ENCODE data around the gene NR3C2.

NR3C2 gene

GRCh38 chr4:148081745-148082144, 360.5 kb downstream of the NR3C2 start:
- Histone ChIP-seq H3K27me3 (ENCODE audit: control insufficient read depth, insufficient read depth, low read length) (no peaks in the 10 kb centered on the region), H3K9ac (ENCODE audit: low read length) (no peak overlapping the region), H3K4me3 (ENCODE audit: low read length) (no peak overlapping the region), H3K9me3 (ENCODE audit: control insufficient read depth, low read length) (no peaks in the 10 kb centered on the region), H3K36me3 (ENCODE audit: control insufficient read depth, insufficient read depth, low read length) (no peaks in the 10 kb centered on the region), H3K4me1 (ENCODE audit: control insufficient read depth, insufficient read depth, low read length) (peaks cover 8% of the 10 kb centered on the region)

DNA sequence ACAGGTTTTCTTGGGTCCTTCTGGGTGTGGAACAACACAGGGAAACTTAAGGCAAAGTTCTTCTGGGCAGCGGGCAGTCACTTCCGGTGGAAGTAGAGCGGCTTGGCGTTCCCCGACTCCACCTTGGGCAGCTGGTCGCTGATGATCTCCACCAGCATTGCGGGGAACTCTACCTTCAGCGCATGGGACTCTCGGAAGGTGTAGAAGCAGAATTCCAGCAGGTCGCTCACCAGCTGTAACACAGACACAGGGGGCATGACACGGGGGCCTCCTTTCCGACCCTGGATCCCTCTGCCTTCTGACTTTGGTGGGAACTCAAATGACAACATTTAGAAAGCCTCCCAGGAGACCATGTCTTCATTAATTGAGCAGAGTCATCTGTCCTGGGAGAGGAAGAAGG, 360.9 kb downstream of the NR3C2 start:
- H3K36me3 ChIP-seq (ENCODE audit: control insufficient read depth, insufficient read depth, low read length) = no peaks in the 10 kb centered on the region
- H3K27me3 ChIP-seq (ENCODE audit: control insufficient read depth, insufficient read depth, low read length) = no peaks in the 10 kb centered on the region
- no peak overlapping the region for H3K9ac ChIP-seq (ENCODE audit: low read length)

DNA sequence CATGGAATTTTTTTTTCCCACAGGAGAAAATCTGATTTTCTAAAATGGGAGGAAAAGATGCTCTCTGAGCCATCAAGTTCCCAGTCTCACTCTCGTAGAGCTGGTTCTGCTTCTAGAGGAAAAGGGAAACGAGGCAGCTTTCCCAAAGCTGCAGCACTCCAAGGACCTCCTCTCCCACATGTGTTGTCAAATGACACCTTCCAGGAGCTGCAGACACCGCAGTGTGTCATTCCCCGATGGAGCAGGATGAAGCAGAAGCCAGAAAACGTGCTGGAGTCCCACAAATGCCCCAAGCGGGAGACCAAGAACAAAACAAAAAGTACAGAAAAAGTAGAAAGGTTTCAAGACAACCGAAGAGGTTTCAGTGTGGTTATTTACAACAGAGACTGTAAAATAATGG, 362.3 kb downstream of the NR3C2 start:
- Histone ChIP-seq H3K27me3 (ENCODE audit: control insufficient read depth, insufficient read depth, low read length) (no peaks in the 10 kb centered on the region), H3K36me3 (ENCODE audit: control insufficient read depth, insufficient read depth, low read length) (no peaks in the 10 kb centered on the region)

More for the DNA sequence above, 360.9 kb downstream of the NR3C2 start:
- H3K4me3 ChIP-seq (ENCODE audit: low read length) = no peak overlapping the region
- no peaks in the 10 kb centered on the region for H3K9me3 ChIP-seq (ENCODE audit: control insufficient read depth, low read length)
- H3K4me1 ChIP-seq (ENCODE audit: control insufficient read depth, insufficient read depth, low read length) = peaks cover 8% of the 10 kb centered on the region

GRCh38 chr4:148078061-148078460, 364.2 kb downstream of the NR3C2 start:
- H3K4me3 ChIP-seq (ENCODE audit: low read length) = no peak overlapping the region
- H3K36me3 ChIP-seq (ENCODE audit: control insufficient read depth, insufficient read depth, low read length) = no peaks in the 10 kb centered on the region
- H3K9ac ChIP-seq (ENCODE audit: low read length) = no peak overlapping the region
- peaks cover 8% of the 10 kb centered on the region for H3K4me1 ChIP-seq (ENCODE audit: control insufficient read depth, insufficient read depth, low read length)
- no peaks in the 10 kb centered on the region for H3K9me3 ChIP-seq (ENCODE audit: control insufficient read depth, low read length)
- H3K27me3 ChIP-seq (ENCODE audit: control insufficient read depth, insufficient read depth, low read length) = no peaks in the 10 kb centered on the region

More for the DNA sequence above, 362.3 kb downstream of the NR3C2 start:
- no peaks in the 10 kb centered on the region for H3K9me3 ChIP-seq (ENCODE audit: control insufficient read depth, low read length)
- peaks cover 8% of the 10 kb centered on the region for H3K4me1 ChIP-seq (ENCODE audit: control insufficient read depth, insufficient read depth, low read length)
- H3K9ac ChIP-seq (ENCODE audit: low read length) = no peak overlapping the region
- H3K4me3 ChIP-seq (ENCODE audit: low read length) = no peak overlapping the region

GRCh38 chr4:148077581-148077980, 364.6 kb downstream of the NR3C2 start:
- Histone ChIP-seq H3K36me3 (ENCODE audit: control insufficient read depth, insufficient read depth, low read length) (no peaks in the 10 kb centered on the region), H3K9me3 (ENCODE audit: control insufficient read depth, low read length) (no peaks in the 10 kb centered on the region)

DNA sequence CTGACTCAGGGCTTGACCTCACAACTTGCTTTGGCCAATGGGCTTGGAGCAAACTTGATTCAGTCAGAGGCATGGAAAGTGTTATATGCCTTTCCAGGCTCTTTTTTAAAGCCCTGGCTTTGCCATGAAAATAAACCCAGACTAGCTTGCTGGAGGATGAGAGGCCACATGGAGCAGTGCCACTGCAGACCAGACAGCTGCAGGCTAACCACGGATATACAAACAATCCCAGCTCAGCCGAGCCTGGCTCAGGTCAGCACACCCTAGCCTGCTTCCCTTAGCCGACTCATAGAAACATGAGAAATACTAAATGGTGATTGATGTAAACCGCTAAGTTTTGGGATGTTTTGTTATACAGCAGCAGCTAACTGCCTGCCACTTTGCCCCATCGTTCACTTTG, 365.2 kb downstream of the NR3C2 start:
- Histone ChIP-seq H3K9ac (ENCODE audit: low read length) (no peak overlapping the region), H3K36me3 (ENCODE audit: control insufficient read depth, insufficient read depth, low read length) (no peaks in the 10 kb centered on the region), H3K4me1 (ENCODE audit: control insufficient read depth, insufficient read depth, low read length) (peaks cover under 1% of the 10 kb centered on the region), H3K27me3 (ENCODE audit: control insufficient read depth, insufficient read depth, low read length) (no peaks in the 10 kb centered on the region), H3K9me3 (ENCODE audit: control insufficient read depth, low read length) (no peaks in the 10 kb centered on the region), H3K4me3 (ENCODE audit: low read length) (no peak overlapping the region)

More at GRCh38 chr4:148077581-148077980, 364.6 kb downstream of the NR3C2 start:
- H3K4me1 ChIP-seq (ENCODE audit: control insufficient read depth, insufficient read depth, low read length) = peaks cover 7% of the 10 kb centered on the region
- no peak overlapping the region for H3K9ac ChIP-seq (ENCODE audit: low read length)
- H3K27me3 ChIP-seq (ENCODE audit: control insufficient read depth, insufficient read depth, low read length) = no peaks in the 10 kb centered on the region
- H3K4me3 ChIP-seq (ENCODE audit: low read length) = no peak overlapping the region

DNA sequence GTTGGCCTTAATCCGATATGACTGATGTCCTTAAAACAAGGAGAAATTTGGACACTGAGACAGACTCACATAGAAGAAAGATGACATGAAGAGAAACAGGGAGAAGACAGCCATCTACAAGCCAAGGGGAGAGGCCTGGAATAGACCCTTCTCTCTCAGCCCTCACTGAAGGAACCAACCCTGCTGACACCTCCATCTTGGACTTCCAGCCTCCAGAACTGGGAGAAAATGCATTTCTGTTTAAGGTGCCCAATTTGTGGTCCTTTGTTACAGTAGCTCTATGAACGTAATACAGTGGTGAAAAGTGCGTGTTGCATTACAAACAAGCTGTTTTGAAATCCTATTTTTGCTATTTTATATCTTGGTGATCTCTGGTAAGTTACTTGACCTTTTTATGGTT, 366.8 kb downstream of the NR3C2 start:
- no peaks in the 10 kb centered on the region for H3K27me3 ChIP-seq (ENCODE audit: control insufficient read depth, insufficient read depth, low read length)
- no peaks in the 10 kb centered on the region for H3K9me3 ChIP-seq (ENCODE audit: control insufficient read depth, low read length)
- H3K4me3 ChIP-seq (ENCODE audit: low read length) = no peak overlapping the region
- H3K36me3 ChIP-seq (ENCODE audit: control insufficient read depth, insufficient read depth, low read length) = no peaks in the 10 kb centered on the region
- no peak overlapping the region for H3K9ac ChIP-seq (ENCODE audit: low read length)
- no peaks in the 10 kb centered on the region for H3K4me1 ChIP-seq (ENCODE audit: control insufficient read depth, insufficient read depth, low read length)

DNA sequence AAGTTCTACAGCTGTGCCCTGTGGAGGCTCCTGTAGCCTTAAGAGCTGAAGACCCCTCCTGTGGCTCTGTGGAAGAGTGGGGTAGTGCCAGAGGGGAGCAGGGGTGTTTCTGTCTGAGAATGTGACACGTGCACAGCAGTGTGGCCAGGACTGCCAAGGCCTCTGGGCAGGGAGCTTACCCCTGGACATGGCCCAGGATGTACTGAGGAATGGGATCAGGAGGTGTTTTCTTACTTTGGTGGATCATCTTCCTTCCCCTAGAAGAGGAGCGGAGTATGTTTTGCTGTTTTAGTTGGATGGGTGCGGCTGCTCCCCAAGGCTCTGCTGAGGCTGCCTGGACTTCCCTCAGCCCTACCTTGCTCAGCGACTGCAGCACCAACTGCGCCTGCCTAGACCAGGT, 367.8 kb downstream of the NR3C2 start:
- Histone ChIP-seq H3K36me3 (ENCODE audit: control insufficient read depth, insufficient read depth, low read length) (no peaks in the 10 kb centered on the region), H3K9ac (ENCODE audit: low read length) (no peak overlapping the region), H3K4me1 (ENCODE audit: control insufficient read depth, insufficient read depth, low read length) (no peaks in the 10 kb centered on the region), H3K4me3 (ENCODE audit: low read length) (no peak overlapping the region), H3K9me3 (ENCODE audit: control insufficient read depth, low read length) (no peaks in the 10 kb centered on the region), H3K27me3 (ENCODE audit: control insufficient read depth, insufficient read depth, low read length) (no peaks in the 10 kb centered on the region)

DNA sequence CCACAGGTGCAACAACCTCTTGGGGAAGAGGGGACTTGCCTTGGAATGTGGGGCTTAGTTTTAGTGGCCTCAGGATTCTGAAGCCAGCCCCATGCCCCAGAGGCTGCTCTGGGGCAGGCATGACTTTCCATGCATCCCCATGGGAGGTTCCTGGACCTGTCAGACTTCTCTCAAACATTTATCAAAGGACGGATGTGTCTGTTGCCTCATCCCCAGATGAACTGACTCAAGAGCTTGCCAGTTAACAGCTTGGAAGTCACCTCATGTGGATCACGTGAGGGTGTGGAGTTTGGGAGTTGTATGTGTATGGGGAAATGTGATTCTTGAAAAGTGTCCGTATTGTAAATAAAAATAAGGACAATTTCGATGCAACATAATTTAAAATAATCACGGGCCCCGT, 368.9 kb downstream of the NR3C2 start:
- no peaks in the 10 kb centered on the region for H3K4me1 ChIP-seq (ENCODE audit: control insufficient read depth, insufficient read depth, low read length)
- H3K36me3 ChIP-seq (ENCODE audit: control insufficient read depth, insufficient read depth, low read length) = no peaks in the 10 kb centered on the region
- no peaks in the 10 kb centered on the region for H3K27me3 ChIP-seq (ENCODE audit: control insufficient read depth, insufficient read depth, low read length)

GRCh38 chr4:148072789-148073188, 369.4 kb downstream of the NR3C2 start:
- H3K4me3 ChIP-seq (ENCODE audit: low read length) = no peak overlapping the region
- H3K9me3 ChIP-seq (ENCODE audit: control insufficient read depth, low read length) = no peaks in the 10 kb centered on the region
- no peaks in the 10 kb centered on the region for H3K4me1 ChIP-seq (ENCODE audit: control insufficient read depth, insufficient read depth, low read length)
- no peaks in the 10 kb centered on the region for H3K27me3 ChIP-seq (ENCODE audit: control insufficient read depth, insufficient read depth, low read length)
- H3K9ac ChIP-seq (ENCODE audit: low read length) = no peak overlapping the region
- H3K36me3 ChIP-seq (ENCODE audit: control insufficient read depth, insufficient read depth, low read length) = no peaks in the 10 kb centered on the region

More for the DNA sequence above, 368.9 kb downstream of the NR3C2 start:
- no peak overlapping the region for H3K9ac ChIP-seq (ENCODE audit: low read length)
- no peak overlapping the region for H3K4me3 ChIP-seq (ENCODE audit: low read length)
- H3K9me3 ChIP-seq (ENCODE audit: control insufficient read depth, low read length) = no peaks in the 10 kb centered on the region

GRCh38 chr4:148071009-148071408, 371.2 kb downstream of the NR3C2 start:
- H3K4me3 ChIP-seq (ENCODE audit: low read length) = no peak overlapping the region
- H3K36me3 ChIP-seq (ENCODE audit: control insufficient read depth, insufficient read depth, low read length) = no peaks in the 10 kb centered on the region
- H3K4me1 ChIP-seq (ENCODE audit: control insufficient read depth, insufficient read depth, low read length) = no peaks in the 10 kb centered on the region
- H3K27me3 ChIP-seq (ENCODE audit: control insufficient read depth, insufficient read depth, low read length) = no peaks in the 10 kb centered on the region
- no peak overlapping the region for H3K9ac ChIP-seq (ENCODE audit: low read length)
- H3K9me3 ChIP-seq (ENCODE audit: control insufficient read depth, low read length) = no peaks in the 10 kb centered on the region

- Histone ChIP-seq H3K4me1 (ENCODE audit: control insufficient read depth, insufficient read depth, low read length) (no peaks in the 10 kb centered on the region), H3K9ac (ENCODE audit: low read length) (no peak overlapping the region), H3K9me3 (ENCODE audit: control insufficient read depth, low read length) (no peaks in the 10 kb centered on the region), H3K36me3 (ENCODE audit: control insufficient read depth, insufficient read depth, low read length) (no peaks in the 10 kb centered on the region), H3K27me3 (ENCODE audit: control insufficient read depth, insufficient read depth, low read length) (no peaks in the 10 kb centered on the region), H3K4me3 (ENCODE audit: low read length) (no peak overlapping the region)
Measured at GRCh38 chr4:148069895-148070178, 372.4 kb downstream of the NR3C2 start.

GRCh38 chr4:148069086-148069894, 372.9 kb downstream of the NR3C2 start:
- Histone ChIP-seq H3K27me3 (ENCODE audit: control insufficient read depth, insufficient read depth, low read length) (no peaks in the 10 kb centered on the region), H3K4me3 (ENCODE audit: low read length) (no peak overlapping the region), H3K9me3 (ENCODE audit: control insufficient read depth, low read length) (no peaks in the 10 kb centered on the region), H3K36me3 (ENCODE audit: control insufficient read depth, insufficient read depth, low read length) (no peaks in the 10 kb centered on the region), H3K9ac (ENCODE audit: low read length) (no peak overlapping the region), H3K4me1 (ENCODE audit: control insufficient read depth, insufficient read depth, low read length) (no peaks in the 10 kb centered on the region)

All from mucosa of stomach (tissue), 1 donor.